ENCODE measurements around the gene DBN1. TPM values are rescaled to one million over a fixed set of nuclear protein-coding genes. Genes with fewer than 3 reads are reported as not detected.
A peak's percentile ranks its signal among the peaks of the same experiment; 100 is the strongest.

DBN1 gene
- total RNA-seq, 1 experiment from 2014 or later: 127 TPM

- Histone ChIP-seq H3K9ac (ENCODE audit: low read length) (peak overlapping the region; percentile 68), H3K27ac (ENCODE audit: low read length) (0 out of 2 replicates have a peak overlapping the region, but pooled peaks have one; percentile 4), H3K4me3 (ENCODE audit: low read length) (peak overlapping the region; percentile 90), H3K36me3 (ENCODE audit: low read depth, low read length) (peaks cover 6% of the 10 kb centered on the region; the same call in 1 of the 2 replicates), H3K27me3 (ENCODE audit: low read length) (no peaks in the 10 kb centered on the region), H3K79me2 (ENCODE audit: low read length) (peaks cover 34% of the 10 kb centered on the region), H3F3A (ENCODE audit: low read length, unreplicated experiment) (no peaks in the 10 kb centered on the region), H3K9me3 (ENCODE audit: low read length) (no peaks in the 10 kb centered on the region), H3K4me1 (ENCODE audit: insufficient read depth, low read length) (peaks cover 21% of the 10 kb centered on the region), H4K20me1 (ENCODE audit: low read length) (peaks cover 36% of the 10 kb centered on the region; the same call in 1 of the 2 replicates), H2AFZ (ENCODE audit: low read length) (no peak overlapping the region), H3K9me2 (replicated peaks; ENCODE audit: low read length) (no peaks in the 10 kb centered on the region), H3K4me2 (ENCODE audit: low read length) (peak overlapping the region; percentile 98)
- ATAC-seq (no peak), DNase-seq (no peak)
- CTCF ChIA-PET: interaction anchor here (0.5 to 0.7 kb wide), 4 partner anchors 25 to 1663 kb away, joined by 3 to 7 read pairs (median 4); no protein-coding TSS in a partner anchor
- intact Hi-C loops (cut with micrococcal nuclease): loop anchor here (1.0 to 2.0 kb wide), 2 partner anchors 15 to 26 kb away; partner anchors contain the start of gene PDLIM7
- BruUV-seq (replicated peaks): no TSS peak
- POLR2A ChIA-PET (ENCODE audit: unreplicated experiment): interaction anchor here (1.9 kb wide), 1 partner anchor 26 kb away, joined by 6 read pairs; the partner anchor contains the start of gene PDLIM7
- TF ChIP-seq EZH2phosphoT487 (IDR thresholded peaks at IDR 0.05; ENCODE audit: borderline replicate concordance, low read length) (no peak), CTCF (conservative IDR thresholded peaks at IDR 0.05; ENCODE audit: low read depth, low read length) (no peak), EZH2 (IDR thresholded peaks at IDR 0.05; ENCODE audit: low read length, unreplicated experiment) (no peak)
Measured at GRCh38 chr5:177471610-177472356, 1.7 kb downstream of the DBN1 start.

DNA sequence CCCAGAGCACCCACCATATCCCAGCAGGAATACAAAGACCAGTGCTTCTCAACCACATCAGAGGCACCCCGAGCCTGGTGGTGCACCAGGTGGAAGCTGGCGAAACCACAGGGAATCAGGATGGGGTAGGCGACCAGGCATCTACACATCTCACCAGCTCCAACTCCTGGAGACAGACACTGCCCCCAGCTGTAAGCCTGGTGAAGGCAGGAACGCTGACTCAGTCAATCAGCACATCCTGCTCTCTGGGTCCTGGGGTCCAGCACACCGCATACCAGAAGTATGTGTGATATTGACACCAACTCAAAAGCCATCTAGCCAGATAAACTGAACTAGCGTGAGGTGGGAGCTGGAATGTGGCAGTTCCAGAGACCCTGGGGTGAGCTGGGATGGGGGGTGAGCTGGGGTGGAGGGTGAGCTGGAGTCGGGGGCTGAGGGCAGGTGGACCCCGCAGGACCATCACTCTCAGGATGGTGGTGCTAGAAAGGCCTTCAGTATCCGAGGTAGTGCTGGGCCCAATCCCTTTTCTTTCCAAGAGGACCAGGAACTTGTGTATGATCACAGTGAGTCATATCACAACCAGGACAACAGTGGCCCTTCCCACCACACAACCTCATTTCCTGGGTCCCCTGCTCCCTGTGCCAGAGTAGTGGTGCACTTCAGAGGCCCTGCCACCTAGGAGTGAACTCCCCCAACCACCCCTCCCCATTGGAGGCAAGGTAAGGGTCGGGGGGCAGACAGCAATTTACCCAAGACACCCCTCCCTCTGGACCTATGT lies 2.5 kb downstream of the DBN1 start:
- no peaks in the 10 kb centered on the region for H3K9me3 ChIP-seq (ENCODE audit: low read length)
- H3K4me3 ChIP-seq (ENCODE audit: low read length): peak overlapping the region; percentile 90; the same call in 1 of the 2 replicates
- peaks cover 36% of the 10 kb centered on the region; the same call in 1 of the 2 replicates for H4K20me1 ChIP-seq (ENCODE audit: low read length)
- DNase-seq (peak; percentile 62), ATAC-seq (peak; percentile 48)
- H2AFZ ChIP-seq (ENCODE audit: low read length): no peak overlapping the region
- TF ChIP-seq EZH2 (IDR thresholded peaks at IDR 0.05; ENCODE audit: low read length, unreplicated experiment) (no peak), CTCF (conservative IDR thresholded peaks at IDR 0.05; ENCODE audit: low read depth, low read length) (no peak), EZH2phosphoT487 (IDR thresholded peaks at IDR 0.05; ENCODE audit: borderline replicate concordance, low read length) (no peak)
- peak overlapping the region; percentile 18; the same call in 1 of the 2 replicates for H3K27ac ChIP-seq (ENCODE audit: low read length)
- intact Hi-C loops (cut with micrococcal nuclease): loop anchor here (1.0 kb wide), 1 partner anchor 26 kb away; the partner anchor contains the start of gene PDLIM7
- no peak overlapping the region for H3K9ac ChIP-seq (ENCODE audit: low read length)
- BruUV-seq (replicated peaks): no TSS peak
- H3K79me2 ChIP-seq (ENCODE audit: low read length): peaks cover 34% of the 10 kb centered on the region
- H3K9me2 ChIP-seq (replicated peaks; ENCODE audit: low read length): no peaks in the 10 kb centered on the region
- ChIA-PET CTCF (interaction anchor here (0.5 kb wide), 1 partner anchor 1664 kb away, joined by 3 read pairs; no protein-coding TSS in a partner anchor), POLR2A (ENCODE audit: unreplicated experiment) (no interaction called here)
- H3K36me3 ChIP-seq (ENCODE audit: low read depth, low read length): peaks cover 12% of the 10 kb centered on the region
- no peaks in the 10 kb centered on the region for H3F3A ChIP-seq (ENCODE audit: low read length, unreplicated experiment)
- H3K4me1 ChIP-seq (ENCODE audit: insufficient read depth, low read length): peaks cover 21% of the 10 kb centered on the region
- H3K4me2 ChIP-seq (ENCODE audit: low read length): peak overlapping the region; percentile 98
- H3K27me3 ChIP-seq (ENCODE audit: low read length): no peaks in the 10 kb centered on the region

Data from PC-3 (cell line).